Loucy (cell line): ENCODE data around the gene RPL27A.

Experiments
- H2AFZ ChIP-seq: fragments of 200-600 bp; sonication (generic); 2 replicates; pipeline ENCODE4 v1.6.0; 2016; ENCODE audit warnings: antibody characterized with exemption, mild to moderate bottlenecking, low read length, moderate library complexity
- H3F3A ChIP-seq: fragments of 200-600 bp; 2 replicates; pipeline ENCODE4 v1.6.0; 2016; ENCODE audit warnings: antibody characterized with exemption, low read depth, mild to moderate bottlenecking
- H3K27me3 ChIP-seq: fragments of 200-600 bp; sonication (generic); 2 replicates; pipeline ENCODE4 v1.6.1; 2014; ENCODE audit warnings: low read length, mild to moderate bottlenecking; ENCODE audit not compliant: insufficient read depth, poor library complexity, severe bottlenecking
- H3K36me3 ChIP-seq: fragments of 200-600 bp; sonication (generic); 2 replicates; pipeline ENCODE4 v1.6.1; 2016; ENCODE audit warnings: low read length; ENCODE audit not compliant: insufficient read depth
- H3K4me1 ChIP-seq: fragments of 200-600 bp; sonication (generic); 2 replicates; pipeline ENCODE4 v1.5.1; 2014; ENCODE audit warnings: low read length, mild to moderate bottlenecking; ENCODE audit not compliant: insufficient read depth, poor library complexity, severe bottlenecking
- H3K4me2 ChIP-seq: fragments of 200-600 bp; sonication (generic); 2 replicates; pipeline ENCODE4 v1.6.0; 2014; ENCODE audit warnings: antibody characterized with exemption, low read length, low read depth, mild to moderate bottlenecking; ENCODE audit not compliant: poor library complexity, severe bottlenecking
- H3K4me3 ChIP-seq: fragments of 200-600 bp; sonication (generic); 2 replicates; pipeline ENCODE4 v1.5.1; 2014; ENCODE audit warnings: low read length, mild to moderate bottlenecking, mixed read lengths; ENCODE audit not compliant: poor library complexity, severe bottlenecking
- H3K79me2 ChIP-seq: fragments of 200-600 bp; sonication (generic); 2 replicates; pipeline ENCODE4 v1.6.1; 2014; ENCODE audit warnings: low read length; ENCODE audit not compliant: insufficient read depth
- H3K9ac ChIP-seq: fragments of 200-600 bp; sonication (generic); 2 replicates; pipeline ENCODE4 v1.6.0; 2014; ENCODE audit warnings: mild to moderate bottlenecking, low read depth, low read length, moderate library complexity; ENCODE audit not compliant: poor library complexity, severe bottlenecking
- H3K9me2 ChIP-seq: fragments of 200-600 bp; sonication (generic); replicated peaks from 2 replicates; pipeline ENCODE4 v1.6.1; 2016; ENCODE audit warnings: low read depth, low read length, mixed read lengths
- H3K9me3 ChIP-seq: fragments of 200-600 bp; sonication (generic); 2 replicates; pipeline ENCODE4 v1.6.1; 2014; ENCODE audit warnings: mild to moderate bottlenecking, antibody characterized with exemption, low read length, low read depth; ENCODE audit not compliant: insufficient read depth
- H4K20me1 ChIP-seq: fragments of 200-600 bp; sonication (generic); 2 replicates; pipeline ENCODE4 v1.6.0; 2014; ENCODE audit warnings: antibody characterized with exemption, low read length, mild to moderate bottlenecking; ENCODE audit not compliant: insufficient read depth, poor library complexity, severe bottlenecking
- EZH2phosphoT487 ChIP-seq: fragments of 200-600 bp; IDR thresholded peaks from 2 replicates; pipeline ENCODE4 v1.6.1; 2018; ENCODE audit warnings: antibody characterized with exemption, mild to moderate bottlenecking, moderate library complexity, borderline replicate concordance
- TF ChIP-seq, protein P1 (sequence below): fragments of 200-600 bp; sonication (generic); conservative IDR thresholded peaks from 2 replicates; pipeline ENCODE4 v1.5.1; 2014; ENCODE audit warnings: mild to moderate bottlenecking, antibody characterized with exemption, low read length

The RPL27A gene

DNA sequence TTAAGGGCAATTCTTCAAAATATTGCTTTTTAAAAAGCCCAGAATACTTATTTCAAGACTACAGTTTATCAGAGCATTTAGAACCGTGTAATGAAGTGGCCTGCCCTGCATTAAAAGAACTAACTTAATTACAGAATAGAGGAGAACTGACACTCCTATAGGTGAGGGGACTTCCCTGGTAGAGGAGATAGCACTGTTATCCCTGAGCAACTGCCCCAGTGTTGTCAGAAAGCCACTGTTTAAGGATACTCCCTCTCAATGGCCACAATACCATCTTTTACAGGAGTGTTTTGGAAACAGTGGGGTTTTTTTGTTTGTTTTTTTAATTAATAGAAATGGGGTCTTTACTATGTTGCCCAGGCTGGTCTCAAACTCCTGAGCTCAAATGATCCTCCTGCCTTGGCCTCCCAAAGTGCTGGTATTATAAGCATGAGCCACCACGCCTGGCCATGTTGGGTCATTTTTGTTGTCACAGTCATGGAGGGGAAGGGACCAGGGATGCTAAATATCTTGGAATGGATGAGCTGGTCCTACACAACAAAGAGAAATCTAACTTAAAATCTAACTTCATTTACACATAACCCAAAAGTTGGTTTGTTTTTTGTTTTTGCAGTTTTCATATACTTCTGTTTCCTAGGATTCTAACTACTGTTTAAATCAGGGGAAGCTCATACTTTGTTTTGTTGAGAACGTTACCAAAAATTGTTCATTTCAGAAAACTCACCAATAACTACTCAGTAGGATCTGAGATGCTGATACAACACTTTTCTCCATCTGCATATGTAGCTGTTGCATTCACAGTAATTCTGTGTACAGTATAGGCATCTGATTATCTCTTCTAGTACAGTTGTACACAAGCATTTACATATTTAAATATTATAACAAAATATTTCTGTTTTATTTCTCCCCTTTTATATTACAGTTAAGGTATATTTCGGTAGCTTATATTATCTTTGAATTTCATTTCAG lies 8.1 kb downstream of the RPL27A start:
- Histone ChIP-seq H4K20me1 (peaks cover 6% of the 10 kb centered on the region), H3K9me3 (no peaks in the 10 kb centered on the region), H3K9me2 (no peaks in the 10 kb centered on the region), H3K4me3 (peak overlapping the region; percentile 91), H3K9ac (peak overlapping the region; percentile 83), H3K27me3 (no peaks in the 10 kb centered on the region), H3F3A (peaks cover 8% of the 10 kb centered on the region), H3K4me1 (peaks cover 23% of the 10 kb centered on the region), H3K36me3 (peaks cover 13% of the 10 kb centered on the region; the same call in 1 of the 2 replicates), H3K79me2 (peaks cover 31% of the 10 kb centered on the region), H3K4me2 (peak overlapping the region; percentile 89), H2AFZ (no peak overlapping the region)
- no peak for TF ChIP-seq EZH2phosphoT487
- TF ChIP-seq, protein P1, sequence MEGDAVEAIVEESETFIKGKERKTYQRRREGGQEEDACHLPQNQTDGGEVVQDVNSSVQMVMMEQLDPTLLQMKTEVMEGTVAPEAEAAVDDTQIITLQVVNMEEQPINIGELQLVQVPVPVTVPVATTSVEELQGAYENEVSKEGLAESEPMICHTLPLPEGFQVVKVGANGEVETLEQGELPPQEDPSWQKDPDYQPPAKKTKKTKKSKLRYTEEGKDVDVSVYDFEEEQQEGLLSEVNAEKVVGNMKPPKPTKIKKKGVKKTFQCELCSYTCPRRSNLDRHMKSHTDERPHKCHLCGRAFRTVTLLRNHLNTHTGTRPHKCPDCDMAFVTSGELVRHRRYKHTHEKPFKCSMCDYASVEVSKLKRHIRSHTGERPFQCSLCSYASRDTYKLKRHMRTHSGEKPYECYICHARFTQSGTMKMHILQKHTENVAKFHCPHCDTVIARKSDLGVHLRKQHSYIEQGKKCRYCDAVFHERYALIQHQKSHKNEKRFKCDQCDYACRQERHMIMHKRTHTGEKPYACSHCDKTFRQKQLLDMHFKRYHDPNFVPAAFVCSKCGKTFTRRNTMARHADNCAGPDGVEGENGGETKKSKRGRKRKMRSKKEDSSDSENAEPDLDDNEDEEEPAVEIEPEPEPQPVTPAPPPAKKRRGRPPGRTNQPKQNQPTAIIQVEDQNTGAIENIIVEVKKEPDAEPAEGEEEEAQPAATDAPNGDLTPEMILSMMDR: no peak

DNA sequence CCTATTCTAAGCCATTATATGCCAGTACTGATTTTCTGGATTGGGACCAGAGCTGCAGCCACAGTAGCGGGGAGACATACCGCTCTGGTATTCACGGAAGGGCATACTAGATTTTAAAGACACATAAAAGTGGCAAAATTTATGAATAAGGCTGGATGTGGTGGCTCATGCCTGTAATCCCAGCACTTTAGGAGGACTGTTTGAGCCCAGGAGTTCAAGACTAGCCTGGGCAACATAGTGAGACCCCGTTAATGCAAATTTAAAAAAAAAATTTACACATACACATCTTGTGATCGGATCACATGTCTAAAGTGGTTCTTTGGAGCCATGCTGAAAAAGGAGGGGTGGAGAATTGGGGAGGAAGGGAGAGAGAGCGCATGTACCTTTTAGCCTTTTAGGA lies 9.0 kb downstream of the RPL27A start:
- H3K4me2 ChIP-seq: no peak overlapping the region
- no peak overlapping the region for H2AFZ ChIP-seq
- peaks cover 4% of the 10 kb centered on the region; the same call in 1 of the 2 replicates for H3K36me3 ChIP-seq
- no peaks in the 10 kb centered on the region for H3K27me3 ChIP-seq
- H4K20me1 ChIP-seq: no peaks in the 10 kb centered on the region
- H3K4me1 ChIP-seq: peaks cover 23% of the 10 kb centered on the region
- no peaks in the 10 kb centered on the region for H3K9me3 ChIP-seq
- no peak overlapping the region for H3K9ac ChIP-seq
- TF ChIP-seq, protein P1: no peak
- TF ChIP-seq EZH2phosphoT487: no peak
- H3K4me3 ChIP-seq: no peak overlapping the region
- H3K79me2 ChIP-seq: peaks cover 22% of the 10 kb centered on the region
- peaks cover 8% of the 10 kb centered on the region for H3F3A ChIP-seq
- no peaks in the 10 kb centered on the region for H3K9me2 ChIP-seq

DNA sequence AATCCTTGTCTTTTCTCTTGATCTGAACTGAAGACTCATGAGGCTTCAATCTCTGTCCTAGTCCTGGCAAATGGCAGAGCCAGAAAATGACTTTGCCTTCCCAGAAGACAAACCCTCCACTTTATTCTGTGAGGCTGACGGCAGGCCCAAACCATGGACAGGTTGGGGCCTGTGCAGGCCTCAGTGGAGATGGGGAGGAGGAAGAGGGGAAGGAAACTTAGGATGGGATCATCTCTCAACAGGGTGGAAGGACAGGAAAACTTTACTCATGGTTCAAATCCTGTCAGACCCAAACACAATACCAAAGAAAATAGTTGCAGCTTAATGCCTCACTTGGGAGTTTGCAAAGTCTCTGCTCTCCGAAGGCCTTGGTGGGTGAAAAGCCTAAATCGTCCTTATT lies 9.8 kb downstream of the RPL27A start:
- H2AFZ ChIP-seq: no peak overlapping the region
- no peak for TF ChIP-seq EZH2phosphoT487
- TF ChIP-seq, protein P1: no peak
- H3K9ac ChIP-seq: no peak overlapping the region
- H3K4me2 ChIP-seq: no peak overlapping the region
- H3K9me3 ChIP-seq: no peaks in the 10 kb centered on the region
- peaks cover 8% of the 10 kb centered on the region for H3F3A ChIP-seq
- H3K4me3 ChIP-seq: no peak overlapping the region
- H4K20me1 ChIP-seq: no peaks in the 10 kb centered on the region
- peaks cover 19% of the 10 kb centered on the region for H3K79me2 ChIP-seq
- H3K4me1 ChIP-seq: peaks cover 23% of the 10 kb centered on the region
- H3K9me2 ChIP-seq: no peaks in the 10 kb centered on the region
- H3K36me3 ChIP-seq: no peaks in the 10 kb centered on the region
- H3K27me3 ChIP-seq: no peaks in the 10 kb centered on the region
